H9 (cell line): Measurements from ENCODE around the gene TTLL13. TPM values are rescaled to one million over a fixed set of nuclear protein-coding genes. Genes with fewer than 3 reads are reported as not detected.
"Not testable (repeated sequence)": the region's sequence is repeated elsewhere in the genome, so short reads cannot be mapped to it uniquely, and the experiment has no call there.

Experiments
- DNase-seq: peaks from one replicate; pipeline ENCODE4 v3.0.0-alpha.2; 2017
- H2AFZ ChIP-seq: one replicate; pipeline ENCODE4 v1.6.1; 2013; ENCODE audit warnings: mild to moderate bottlenecking, low read length, control low read depth, moderate library complexity
- H2AK5ac ChIP-seq: 2 replicates; pipeline ENCODE4 v1.6.1; 2013; ENCODE audit warnings: low read length, control low read depth, mixed read lengths; ENCODE audit not compliant: insufficient read length
- H2BK120ac ChIP-seq: one replicate; pipeline ENCODE4 v1.6.1; 2013; ENCODE audit warnings: low read depth, mild to moderate bottlenecking, low read length, control low read depth, inconsistent platforms; ENCODE audit not compliant: poor library complexity, severe bottlenecking
- H2BK12ac ChIP-seq: 2 replicates; pipeline ENCODE4 v1.6.1; 2013; ENCODE audit warnings: low read length, control low read depth, mixed read lengths, low read depth; ENCODE audit not compliant: insufficient read length
- H2BK15ac ChIP-seq: 2 replicates; pipeline ENCODE4 v1.6.1; 2013; ENCODE audit warnings: low read depth, low read length, control low read depth
- H2BK20ac ChIP-seq: one replicate; pipeline ENCODE4 v1.6.1; 2013; ENCODE audit warnings: low read depth, mild to moderate bottlenecking, low read length, control low read depth, inconsistent platforms; ENCODE audit not compliant: poor library complexity, severe bottlenecking
- H2BK5ac ChIP-seq: 2 replicates; pipeline ENCODE4 v1.6.1; 2013; ENCODE audit warnings: low read length, control low read depth, mixed read lengths; ENCODE audit not compliant: insufficient read length
- H3K14ac ChIP-seq: 2 replicates; pipeline ENCODE4 v1.6.1; 2013; ENCODE audit warnings: low read length, control low read depth; ENCODE audit not compliant: insufficient read depth
- H3K18ac ChIP-seq: 2 replicates; pipeline ENCODE4 v1.6.1; 2013; ENCODE audit warnings: low read depth, mild to moderate bottlenecking, mixed read lengths, low read length, control low read depth; ENCODE audit not compliant: insufficient read length
- H3K23ac ChIP-seq: 2 replicates; pipeline ENCODE4 v1.6.1; 2013; ENCODE audit warnings: low read length, control low read depth, mixed read lengths, low read depth; ENCODE audit not compliant: insufficient read length
- H3K23me2 ChIP-seq: 2 replicates; pipeline ENCODE4 v1.6.1; 2013; ENCODE audit warnings: low read depth, mild to moderate bottlenecking, mixed read lengths, low read length, control low read depth; ENCODE audit not compliant: insufficient read length, poor library complexity, severe bottlenecking
- H3K27ac ChIP-seq: 2 replicates; pipeline ENCODE4 v1.5.1; 2013; ENCODE audit warnings: low read length, control low read depth, mixed read lengths, low read depth; ENCODE audit not compliant: insufficient read length
- H3K27me3 ChIP-seq: 2 replicates; pipeline ENCODE4 v1.6.1; 2013; ENCODE audit warnings: low read length, control low read depth, inconsistent platforms; ENCODE audit not compliant: insufficient read depth
- H3K4ac ChIP-seq: 2 replicates; pipeline ENCODE4 v1.6.1; 2013; ENCODE audit warnings: low read depth, mild to moderate bottlenecking, control low read depth, inconsistent platforms, low read length, moderate library complexity
- H3K4me1 ChIP-seq: 2 replicates; pipeline ENCODE4 v1.6.1; 2013; ENCODE audit warnings: low read length, control low read depth, inconsistent platforms; ENCODE audit not compliant: insufficient read depth
- H3K4me2 ChIP-seq: 2 replicates; pipeline ENCODE4 v1.6.1; 2013; ENCODE audit warnings: low read length, control low read depth, mixed read lengths; ENCODE audit not compliant: insufficient read length, insufficient read depth
- H3K56ac ChIP-seq: 2 replicates; pipeline ENCODE4 v1.6.1; 2013; ENCODE audit warnings: low read depth, mild to moderate bottlenecking, mixed read lengths, low read length, control low read depth; ENCODE audit not compliant: insufficient read length
- H3K79me1 ChIP-seq: 2 replicates; pipeline ENCODE4 v1.6.1; 2013; ENCODE audit warnings: low read depth, mild to moderate bottlenecking, moderate library complexity, low read length, control low read depth, inconsistent platforms; ENCODE audit not compliant: insufficient read depth, poor library complexity, severe bottlenecking
- H3K79me2 ChIP-seq: 2 replicates; pipeline ENCODE4 v1.6.1; 2013; ENCODE audit warnings: low read length, control low read depth, inconsistent platforms; ENCODE audit not compliant: insufficient read depth
- H3K9ac ChIP-seq: 2 replicates; pipeline ENCODE4 v1.6.1; 2013; ENCODE audit warnings: low read length, control low read depth, mixed read lengths; ENCODE audit not compliant: insufficient read length; ENCODE audit errors: extremely low read depth
- H3K9me3 ChIP-seq: one replicate; pipeline ENCODE4 v1.6.1; 2013; ENCODE audit warnings: low read depth, low read length, inconsistent platforms; ENCODE audit not compliant: control insufficient read depth
- H3T11ph ChIP-seq: one replicate; pipeline ENCODE4 v1.6.1; 2013; ENCODE audit warnings: mild to moderate bottlenecking, low read length, control low read depth, inconsistent platforms
- H4K20me1 ChIP-seq: one replicate; pipeline ENCODE4 v1.6.1; 2013; ENCODE audit not compliant: control insufficient read depth, insufficient read length, insufficient read depth
- H4K5ac ChIP-seq: 2 replicates; pipeline ENCODE4 v1.6.1; 2013; ENCODE audit warnings: low read depth, mild to moderate bottlenecking, mixed read lengths, low read length, control low read depth; ENCODE audit not compliant: insufficient read length
- H4K8ac ChIP-seq: replicated peaks from 2 replicates; pipeline ENCODE4 v1.6.1; 2013; ENCODE audit warnings: low read length, control low read depth, mixed read lengths, low read depth; ENCODE audit not compliant: insufficient read length
- H4K91ac ChIP-seq: 2 replicates; pipeline ENCODE4 v1.6.1; 2013; ENCODE audit warnings: low read depth, mild to moderate bottlenecking, moderate library complexity, mixed read lengths, low read length, control low read depth; ENCODE audit not compliant: insufficient read length
- H3K27ac Mint-ChIP-seq, 3 experiments: 2 replicates in 2 of 3; 3 replicates in 1 of 3; pipeline ENCODE4 v1.8.0; 2020 to 2021; ENCODE audit warnings: mixed read lengths in 3 of 3, mild to moderate bottlenecking in 1 of 3, moderate library complexity in 1 of 3
- H3K27me3 Mint-ChIP-seq: 2 replicates; pipeline ENCODE4 v1.8.0; 2021; ENCODE audit warnings: low read depth, mild to moderate bottlenecking, moderate library complexity, mixed read lengths
- H3K36me3 Mint-ChIP-seq, 3 experiments: 2 replicates in 2 of 3; 3 replicates in 1 of 3; pipeline ENCODE4 v1.8.0; 2020 to 2021; ENCODE audit warnings: low read depth in 3 of 3, mixed read lengths in 3 of 3; ENCODE audit not compliant: insufficient read depth in 1 of 3
- H3K4me1 Mint-ChIP-seq, 2 experiments: 2 replicates each; pipeline ENCODE4 v1.8.0; 2020; ENCODE audit warnings: mixed read lengths in 2 of 2
- H3K4me3 Mint-ChIP-seq, 2 experiments: 2 replicates in 1 of 2; 3 replicates in 1 of 2; pipeline ENCODE4 v1.8.0; 2020 to 2021; ENCODE audit warnings: mild to moderate bottlenecking in 2 of 2, mixed read lengths in 2 of 2, moderate library complexity in 1 of 2
- H3K9me3 Mint-ChIP-seq, 2 experiments: 2 replicates in 1 of 2; 3 replicates in 1 of 2; pipeline ENCODE4 v1.8.0; 2020; ENCODE audit warnings: mild to moderate bottlenecking in 2 of 2, mixed read lengths in 2 of 2, moderate library complexity in 1 of 2
- whole genome bisulfite sequencing: extraction: QIAGEN DNeasy Blood & Tissue Kit; methylation state at CpG from one replicate; pipeline ENCODE4 v1.1.7; 2013; ENCODE audit warnings: missing lambda C conversion rate, low lambda C conversion rate, mixed read lengths; ENCODE audit not compliant: insufficient read length; ENCODE audit errors: extremely low coverage; 5-methylcytosine and 5-hydroxymethylcytosine counted together
- total RNA-seq: library from RNA; stranded (reverse); gene quantifications from 2 replicates; pipeline ENCODE4 v1.2.1, GENCODE V29; 2021
- TF ChIP-seq, protein P1 (sequence below): fragments of 200-600 bp; sonication (generic); conservative IDR thresholded peaks from 3 replicates; pipeline ENCODE4 v1.8.0; 2021; ENCODE audit warnings: antibody characterized with exemption, mild to moderate bottlenecking

Gene TTLL13
- total RNA-seq, 1 experiment from 2014 or later: not detected

DNA sequence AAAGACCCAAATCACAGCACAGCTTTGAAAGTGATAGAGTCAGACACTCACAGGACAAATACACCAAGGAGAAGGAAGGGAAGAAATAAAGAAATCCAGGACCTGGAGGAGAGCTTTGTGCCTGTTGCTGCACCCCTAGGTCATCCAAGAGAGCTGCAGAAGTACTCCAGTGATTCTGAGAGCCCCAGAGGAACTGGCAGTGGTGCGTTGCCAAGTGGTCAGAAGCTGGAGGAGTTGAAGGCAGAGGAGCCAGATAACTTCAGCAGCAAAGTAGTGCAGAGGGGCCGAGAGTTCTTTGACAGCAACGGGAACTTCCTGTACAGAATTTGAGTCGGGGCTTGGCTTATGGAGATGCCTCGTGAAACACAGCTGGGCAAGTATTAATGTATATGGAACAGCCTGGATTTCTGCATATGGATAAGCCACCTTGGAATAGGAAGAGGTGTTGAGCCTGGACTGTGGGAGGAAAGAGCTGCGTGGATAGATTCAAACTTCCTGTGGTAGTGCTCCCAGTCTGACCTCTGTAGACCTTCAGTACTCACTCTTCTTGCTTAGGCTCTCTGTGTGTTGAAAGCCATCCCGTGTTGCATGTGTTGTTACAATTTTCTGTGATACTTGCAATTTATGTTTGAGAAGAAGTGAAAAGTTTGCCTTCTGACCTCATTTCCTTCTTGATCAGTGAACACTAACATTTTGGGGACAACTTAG, 22.3 kb downstream of the TTLL13 start:
- no peak for DNase-seq
- Histone ChIP-seq H2BK120ac (no peak overlapping the region), H2BK20ac (no peak overlapping the region), H3K56ac (no peak overlapping the region), H2BK12ac (no peak overlapping the region), H3T11ph (no peak overlapping the region), H4K20me1 (no peaks in the 10 kb centered on the region), H3K27ac (no peak overlapping the region), H3K79me1 (no peaks in the 10 kb centered on the region), H3K4me2 (no peak overlapping the region), H4K8ac (no peak overlapping the region), H2BK15ac (no peak overlapping the region), H2AFZ (no peak overlapping the region), H2AK5ac (no peak overlapping the region), H4K5ac (no peak overlapping the region), H3K4me1 (no peaks in the 10 kb centered on the region; the same call in 1 of the 2 replicates), H3K4ac (no peak overlapping the region), H3K14ac (no peak overlapping the region), H2BK5ac (no peak overlapping the region), H3K27me3 (no peaks in the 10 kb centered on the region), H3K79me2 (peaks cover 5% of the 10 kb centered on the region; the same call in 1 of the 2 replicates), H3K9me3 (no peaks in the 10 kb centered on the region), H3K9ac (no peak overlapping the region), H4K91ac (no peak overlapping the region), H3K23ac (no peak overlapping the region), H3K18ac (no peak overlapping the region), H3K23me2 (peaks cover 1% of the 10 kb centered on the region)
- no CpG with 5 or more reads among the region's 7 CpGs for WGBS
- H3K9me3 Mint-ChIP-seq: no peaks in the 10 kb centered on the region
- no peak overlapping the region for H3K4me3 Mint-ChIP-seq
- H3K36me3 Mint-ChIP-seq: peaks cover 29 to 65% (median 58%) of the 10 kb centered on the region in 3 experiments; a peak in 6 of 7 replicates
- TF ChIP-seq, protein P1, sequence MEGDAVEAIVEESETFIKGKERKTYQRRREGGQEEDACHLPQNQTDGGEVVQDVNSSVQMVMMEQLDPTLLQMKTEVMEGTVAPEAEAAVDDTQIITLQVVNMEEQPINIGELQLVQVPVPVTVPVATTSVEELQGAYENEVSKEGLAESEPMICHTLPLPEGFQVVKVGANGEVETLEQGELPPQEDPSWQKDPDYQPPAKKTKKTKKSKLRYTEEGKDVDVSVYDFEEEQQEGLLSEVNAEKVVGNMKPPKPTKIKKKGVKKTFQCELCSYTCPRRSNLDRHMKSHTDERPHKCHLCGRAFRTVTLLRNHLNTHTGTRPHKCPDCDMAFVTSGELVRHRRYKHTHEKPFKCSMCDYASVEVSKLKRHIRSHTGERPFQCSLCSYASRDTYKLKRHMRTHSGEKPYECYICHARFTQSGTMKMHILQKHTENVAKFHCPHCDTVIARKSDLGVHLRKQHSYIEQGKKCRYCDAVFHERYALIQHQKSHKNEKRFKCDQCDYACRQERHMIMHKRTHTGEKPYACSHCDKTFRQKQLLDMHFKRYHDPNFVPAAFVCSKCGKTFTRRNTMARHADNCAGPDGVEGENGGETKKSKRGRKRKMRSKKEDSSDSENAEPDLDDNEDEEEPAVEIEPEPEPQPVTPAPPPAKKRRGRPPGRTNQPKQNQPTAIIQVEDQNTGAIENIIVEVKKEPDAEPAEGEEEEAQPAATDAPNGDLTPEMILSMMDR: no peak
- no peak overlapping the region for H3K27ac Mint-ChIP-seq
- no peaks in the 10 kb centered on the region for H3K27me3 Mint-ChIP-seq
- peaks cover 20% of the 10 kb centered on the region in 2 experiments for H3K4me1 Mint-ChIP-seq

DNA sequence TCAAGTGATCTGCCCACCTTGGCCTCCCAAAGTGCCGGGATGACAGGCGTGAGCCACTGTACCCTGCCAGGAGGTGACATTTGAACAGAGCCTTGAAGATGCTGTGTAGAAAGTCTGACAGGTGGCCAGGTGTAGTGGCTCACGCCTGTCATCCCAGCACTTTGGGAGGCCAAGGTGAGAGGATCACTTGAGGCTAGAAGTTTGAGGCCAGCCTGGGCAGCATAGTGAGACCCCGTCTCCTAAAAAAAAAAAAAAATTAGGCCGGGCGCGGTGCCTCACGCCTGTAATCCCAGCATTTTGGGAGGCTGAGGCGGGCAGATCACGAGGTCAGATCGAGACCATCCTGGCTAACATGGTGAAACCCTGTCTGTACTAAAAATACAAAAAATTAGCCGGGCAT, 29.1 kb downstream of the TTLL13 start:
- not testable (repeated sequence) for H3K9me3 ChIP-seq, H3K79me2 ChIP-seq, H3K18ac ChIP-seq, H3K56ac ChIP-seq, H3K9me3 Mint-ChIP-seq, H2BK20ac ChIP-seq, H2BK5ac ChIP-seq, H2BK15ac ChIP-seq, H2AK5ac ChIP-seq, H2AFZ ChIP-seq, H4K5ac ChIP-seq, H3K14ac ChIP-seq, H2BK120ac ChIP-seq, H3K9ac ChIP-seq, H3K4me1 ChIP-seq, H4K8ac ChIP-seq, H3K4me2 ChIP-seq, H3K4me3 Mint-ChIP-seq, H3K27ac Mint-ChIP-seq, H3K23me2 ChIP-seq, H3K4me1 Mint-ChIP-seq, H3T11ph ChIP-seq, H3K27me3 ChIP-seq, H3K27ac ChIP-seq, H3K79me1 ChIP-seq, H3K36me3 Mint-ChIP-seq, H4K20me1 ChIP-seq, H2BK12ac ChIP-seq, H3K27me3 Mint-ChIP-seq, DNase-seq, H3K4ac ChIP-seq, H3K23ac ChIP-seq, H4K91ac ChIP-seq
- WGBS: no CpG with 5 or more reads among the region's 12 CpGs
